ENCODE results near the gene SHKBP1.
"Not testable (repeated sequence)": the region's sequence is repeated elsewhere in the genome, so short reads cannot be mapped to it uniquely, and the experiment has no call there.

Gene SHKBP1

GRCh38 chr19:40585241-40585981 lies 8.7 kb downstream of the SHKBP1 start:
- no peak for DNase-seq

GRCh38 chr19:40585982-40586422 lies 9.3 kb downstream of the SHKBP1 start:
- DNase-seq, result no peak

- DNase-seq, result no peak
Measured at GRCh38 chr19:40586611-40587010, 9.9 kb downstream of the SHKBP1 start.

- DNase-seq, result no peak
Measured at GRCh38 chr19:40588110-40588854, 11.6 kb downstream of the SHKBP1 start.

- no peak for DNase-seq
Measured at GRCh38 chr19:40588926-40589569, 12.4 kb downstream of the SHKBP1 start.

- DNase-seq, result no peak
Measured at GRCh38 chr19:40589591-40590429, 13.1 kb downstream of the SHKBP1 start.

- DNase-seq, result no peak
Measured at GRCh38 chr19:40590464-40591265, 14.0 kb downstream of the SHKBP1 start.

GRCh38 chr19:40591724-40592123 lies 15.1 kb downstream of the SHKBP1 start:
- not testable (repeated sequence) for DNase-seq

- no peak for DNase-seq
Measured at GRCh38 chr19:40592170-40592569, 15.5 kb downstream of the SHKBP1 start.

GRCh38 chr19:40594255-40594654 lies 17.6 kb downstream of the SHKBP1 start:
- no peak for DNase-seq

GRCh38 chr19:40594657-40595091 lies 18.0 kb downstream of the SHKBP1 start:
- DNase-seq, result no peak

- DNase-seq, result no peak
Measured at GRCh38 chr19:40596608-40597328, 20.1 kb downstream of the SHKBP1 start.

GRCh38 chr19:40597329-40597838 lies 20.7 kb downstream of the SHKBP1 start:
- DNase-seq, result no peak

GRCh38 chr19:40598121-40598917 lies 21.6 kb downstream of the SHKBP1 start:
- DNase-seq, result peak; percentile 81

GRCh38 chr19:40598918-40599307 lies 22.2 kb downstream of the SHKBP1 start:
- no peak for DNase-seq

- DNase-seq, result no peak
Measured at GRCh38 chr19:40599331-40599901, 22.7 kb downstream of the SHKBP1 start.

- DNase-seq, result no peak
Measured at GRCh38 chr19:40599902-40600569, 23.4 kb downstream of the SHKBP1 start.

- no peak for DNase-seq
Measured at GRCh38 chr19:40600570-40601133, 24.0 kb downstream of the SHKBP1 start.
